Natural killer cell (primary cell): ENCODE results near the gene NUDT14. TPM values are rescaled to one million over a fixed set of nuclear protein-coding genes. Genes with fewer than 3 reads are reported as not detected.

Experiments
- ATAC-seq, 3 donors: fragments of 150-1000 bp in 2 of 3; fragments of 200-7000 bp in 1 of 3; cut with Tn5 transposase; 1 replicate in 1 of 3; 2 replicates in 2 of 3; pipeline ENCODE4 v1.10.0; 2021; ENCODE audit warnings: mild to moderate bottlenecking in 2 of 3, moderate library complexity in 2 of 3
- DNase-seq, 2 donors: peaks; one replicate each; pipeline versions ENCODE4 v3.0.0 to v3.0.0-alpha.2; 2013 to 2021; ENCODE audit warnings: mixed read lengths in 1 of 2
- H3K27ac ChIP-seq: one replicate; pipeline ENCODE4 v1.5.1; 2013; ENCODE audit warnings: mild to moderate bottlenecking, low read length
- H3K27me3 ChIP-seq: one replicate; pipeline ENCODE4 v1.6.1; 2013; ENCODE audit warnings: low read length; ENCODE audit not compliant: control insufficient read depth, insufficient read depth
- H3K36me3 ChIP-seq: one replicate; pipeline ENCODE4 v1.6.1; 2013; ENCODE audit warnings: low read length; ENCODE audit not compliant: control insufficient read depth, insufficient read depth
- H3K4me1 ChIP-seq: one replicate; pipeline ENCODE4 v1.6.1; 2013; ENCODE audit warnings: low read length; ENCODE audit not compliant: control insufficient read depth, insufficient read depth
- H3K4me3 ChIP-seq: one replicate; pipeline ENCODE4 v1.5.1; 2013; ENCODE audit warnings: low read length
- H3K9me3 ChIP-seq: one replicate; pipeline ENCODE4 v1.6.1; 2013; ENCODE audit warnings: low read length; ENCODE audit not compliant: control insufficient read depth, insufficient read depth
- H3K27ac Mint-ChIP-seq, 2 donors: one replicate each; pipeline ENCODE4 v1.8.0; 2022; ENCODE audit warnings: mild to moderate bottlenecking in 2 of 2, mixed read lengths in 2 of 2, moderate library complexity in 1 of 2
- H3K27me3 Mint-ChIP-seq, 2 donors: one replicate each; pipeline ENCODE4 v1.8.0; 2022; ENCODE audit warnings: low read depth in 2 of 2, mixed read lengths in 2 of 2
- H3K36me3 Mint-ChIP-seq: one replicate; pipeline ENCODE4 v1.8.0; 2022; ENCODE audit warnings: mixed read lengths
- H3K4me1 Mint-ChIP-seq, 2 donors: one replicate each; pipeline ENCODE4 v1.8.0; 2022; ENCODE audit warnings: mixed read lengths in 2 of 2
- H3K4me3 Mint-ChIP-seq: one replicate; pipeline ENCODE4 v1.8.0; 2022; ENCODE audit warnings: mild to moderate bottlenecking, moderate library complexity, mixed read lengths
- H3K9me3 Mint-ChIP-seq, 2 donors: one replicate each; pipeline ENCODE4 v1.8.0; 2022; ENCODE audit warnings: mixed read lengths in 2 of 2
- WGBS: methylation state at CpG from one replicate; pipeline ENCODE4 v1.1.7; 2013; ENCODE audit warnings: missing lambda C conversion rate; ENCODE audit not compliant: insufficient coverage; 5-methylcytosine and 5-hydroxymethylcytosine counted together
- intact Hi-C: fragments of 100-400 bp; cut with micrococcal nuclease; formaldehyde crosslinking; loops from one replicate; pipeline ENCODE4 v1.14.2; 2022
- total RNA-seq, 4 donors: library from RNA; stranded (reverse); fragments of 120-200 nt in 1 of 4; gene quantifications; one replicate each; pipeline versions ENCODE4 v1.2.3 to v1.2.4, GENCODE V29; 2013 to 2022
- TF ChIP-seq, protein P1 (sequence below): fragments of 200-600 bp; IDR thresholded peaks from one replicate; pipeline ENCODE4 v1.8.0; 2022; ENCODE audit warnings: antibody characterized with exemption

NUDT14 gene
- total RNA-seq, 3 donors from 2014 or later (not counting 1 experiment from before 2014, with no cell fraction given), result 16.0 to 32.9 (median 22.8) TPM

DNA sequence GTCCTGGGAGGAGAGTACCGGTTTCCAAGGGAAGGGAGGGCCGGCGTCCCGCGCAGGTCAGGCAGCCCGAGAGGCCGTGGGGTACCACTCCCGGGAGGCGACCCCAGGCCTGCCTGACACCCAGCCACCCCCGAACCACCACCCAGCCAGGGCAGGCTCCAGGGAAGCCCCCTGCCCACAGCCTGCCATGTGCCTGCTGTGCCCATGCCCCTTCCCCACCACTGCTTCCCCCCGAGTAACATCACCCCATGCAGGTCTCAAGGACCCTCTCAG, 2.3 kb downstream of the NUDT14 start:
- H3K27ac ChIP-seq, result no peak overlapping the region
- H3K36me3 Mint-ChIP-seq, result no peaks in the 10 kb centered on the region
- no peaks in the 10 kb centered on the region for H3K27me3 Mint-ChIP-seq
- intact Hi-C loops, result no loop called here
- DNase-seq (no peak), ATAC-seq (no peak)
- peaks cover 5 to 25% of the 10 kb centered on the region in 2 donors for H3K4me1 Mint-ChIP-seq
- no peaks in the 10 kb centered on the region for H3K9me3 Mint-ChIP-seq
- no peaks in the 10 kb centered on the region for H3K9me3 ChIP-seq
- no peaks in the 10 kb centered on the region for H3K36me3 ChIP-seq
- H3K27me3 ChIP-seq, result no peaks in the 10 kb centered on the region
- WGBS, result 91% methylated on average over 11 of the region's 11 CpGs
- peak overlapping the region; percentile 32 for H3K4me3 Mint-ChIP-seq
- H3K4me3 ChIP-seq, result no peak overlapping the region
- peaks cover 58% of the 10 kb centered on the region for H3K4me1 ChIP-seq
- H3K27ac Mint-ChIP-seq, result no peak overlapping the region
- TF ChIP-seq, protein P1, sequence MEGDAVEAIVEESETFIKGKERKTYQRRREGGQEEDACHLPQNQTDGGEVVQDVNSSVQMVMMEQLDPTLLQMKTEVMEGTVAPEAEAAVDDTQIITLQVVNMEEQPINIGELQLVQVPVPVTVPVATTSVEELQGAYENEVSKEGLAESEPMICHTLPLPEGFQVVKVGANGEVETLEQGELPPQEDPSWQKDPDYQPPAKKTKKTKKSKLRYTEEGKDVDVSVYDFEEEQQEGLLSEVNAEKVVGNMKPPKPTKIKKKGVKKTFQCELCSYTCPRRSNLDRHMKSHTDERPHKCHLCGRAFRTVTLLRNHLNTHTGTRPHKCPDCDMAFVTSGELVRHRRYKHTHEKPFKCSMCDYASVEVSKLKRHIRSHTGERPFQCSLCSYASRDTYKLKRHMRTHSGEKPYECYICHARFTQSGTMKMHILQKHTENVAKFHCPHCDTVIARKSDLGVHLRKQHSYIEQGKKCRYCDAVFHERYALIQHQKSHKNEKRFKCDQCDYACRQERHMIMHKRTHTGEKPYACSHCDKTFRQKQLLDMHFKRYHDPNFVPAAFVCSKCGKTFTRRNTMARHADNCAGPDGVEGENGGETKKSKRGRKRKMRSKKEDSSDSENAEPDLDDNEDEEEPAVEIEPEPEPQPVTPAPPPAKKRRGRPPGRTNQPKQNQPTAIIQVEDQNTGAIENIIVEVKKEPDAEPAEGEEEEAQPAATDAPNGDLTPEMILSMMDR, result no peak

DNA sequence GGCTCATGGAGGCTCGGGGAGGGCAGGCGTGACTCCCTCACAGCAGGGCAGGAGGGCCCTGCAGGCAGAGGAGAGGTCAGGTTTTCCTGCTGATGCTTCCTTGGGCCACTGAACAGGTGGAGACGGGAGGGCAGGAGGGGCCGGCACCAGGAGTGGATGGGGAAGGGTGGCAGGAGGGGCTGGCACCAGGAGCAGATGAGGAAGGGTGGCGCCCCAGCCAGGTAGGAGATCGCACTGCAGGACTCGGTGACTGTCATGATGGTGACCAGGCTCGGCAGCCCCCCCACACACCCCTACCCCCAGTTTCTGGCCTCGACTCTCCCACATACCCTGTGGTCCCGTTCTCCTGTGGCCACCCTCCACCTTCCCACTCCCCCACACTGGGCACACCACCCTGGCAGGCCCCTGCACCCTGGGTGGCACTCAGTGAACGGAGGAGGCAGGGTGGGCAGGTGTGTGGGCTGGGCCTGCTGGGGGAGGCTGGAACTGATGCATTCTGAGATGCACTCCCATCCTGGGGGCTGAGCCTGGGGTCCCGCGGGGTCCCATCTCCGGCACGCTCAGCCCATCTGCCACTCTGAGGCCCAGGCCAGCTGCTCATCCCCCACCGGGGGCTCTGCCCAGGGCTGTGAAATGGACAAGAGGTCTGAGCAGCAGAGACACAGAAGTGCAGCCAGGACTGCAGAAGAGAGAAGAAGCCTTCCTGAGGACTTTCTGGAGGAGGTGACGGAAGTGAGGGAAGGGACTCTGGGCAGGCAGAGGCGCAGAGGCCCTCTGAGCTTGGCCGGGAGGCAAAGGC, 2.8 kb downstream of the NUDT14 start:
- H3K9me3 ChIP-seq, result no peaks in the 10 kb centered on the region
- Mint-ChIP-seq H3K36me3 (no peaks in the 10 kb centered on the region), H3K27ac (peak overlapping the region in 1 of 2 donors; percentile 38), H3K4me1 (peaks cover 5 to 25% of the 10 kb centered on the region in 2 donors), H3K9me3 (no peaks in the 10 kb centered on the region), H3K27me3 (no peaks in the 10 kb centered on the region), H3K4me3 (peak overlapping the region; percentile 32)
- DNase-seq (no peak), ATAC-seq (no peak)
- no peaks in the 10 kb centered on the region for H3K27me3 ChIP-seq
- H3K27ac ChIP-seq, result no peak overlapping the region
- H3K4me1 ChIP-seq, result peaks cover 63% of the 10 kb centered on the region
- WGBS, result 88% methylated on average over 19 of the region's 19 CpGs
- intact Hi-C loops, result no loop called here
- TF ChIP-seq, protein P1, result no peak
- H3K36me3 ChIP-seq, result no peaks in the 10 kb centered on the region
- no peak overlapping the region for H3K4me3 ChIP-seq

DNA sequence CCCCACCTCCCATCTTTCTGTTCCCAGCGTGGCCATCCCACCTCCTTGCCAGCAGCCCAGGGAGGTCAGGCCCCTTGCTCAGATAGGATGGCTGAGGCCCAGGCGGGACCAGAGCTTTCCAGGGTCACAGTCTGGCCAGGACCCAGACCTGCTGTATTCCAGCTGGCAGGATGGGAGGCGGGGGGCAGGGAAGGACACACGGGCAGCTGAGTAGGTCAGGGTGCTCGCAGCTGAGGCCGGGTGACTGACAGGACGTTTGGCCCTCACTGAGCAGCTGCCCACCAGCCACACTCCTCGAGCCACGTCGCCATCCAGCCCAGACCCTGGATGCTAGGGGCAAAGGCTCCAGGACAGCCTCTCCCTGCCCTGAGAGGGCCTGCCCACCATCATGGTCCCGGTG, 4.0 kb downstream of the NUDT14 start:
- no peaks in the 10 kb centered on the region for H3K9me3 ChIP-seq
- Mint-ChIP-seq H3K27ac (peak overlapping the region in 1 of 2 donors; percentile 75), H3K9me3 (no peaks in the 10 kb centered on the region), H3K27me3 (no peaks in the 10 kb centered on the region), H3K4me1 (peaks cover 5 to 25% of the 10 kb centered on the region in 2 donors), H3K36me3 (no peaks in the 10 kb centered on the region), H3K4me3 (peak overlapping the region; percentile 28)
- no peak for ATAC-seq
- intact Hi-C loops, result no loop called here
- no peak overlapping the region for H3K4me3 ChIP-seq
- peaks cover 58% of the 10 kb centered on the region for H3K4me1 ChIP-seq
- TF ChIP-seq, protein P1, result no peak
- WGBS, result 87% methylated on average over 11 of the region's 11 CpGs
- no peaks in the 10 kb centered on the region for H3K27me3 ChIP-seq
- no peaks in the 10 kb centered on the region for H3K36me3 ChIP-seq
- no peak for DNase-seq
- no peak overlapping the region for H3K27ac ChIP-seq

DNA sequence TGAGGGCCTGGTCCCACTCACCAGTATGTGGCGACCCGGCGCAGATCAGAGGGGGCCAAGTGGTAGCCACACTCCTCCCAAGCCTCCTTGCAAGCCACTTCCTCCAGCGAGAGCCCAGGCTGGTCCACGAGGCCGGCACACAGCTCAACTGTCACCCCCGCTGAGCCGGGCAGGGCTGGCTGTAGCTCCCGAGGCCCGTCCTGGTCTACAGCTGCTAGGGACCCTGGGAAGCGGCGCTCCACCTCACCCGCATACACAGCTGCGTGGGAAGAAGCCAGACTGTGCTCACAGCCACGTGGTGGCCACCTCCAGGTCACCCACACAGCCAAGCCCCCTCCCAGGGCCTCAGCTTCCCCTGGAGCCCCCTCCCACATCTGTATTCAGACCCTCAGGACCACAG, 4.6 kb downstream of the NUDT14 start:
- Mint-ChIP-seq H3K4me3 (peak overlapping the region; percentile 56), H3K27me3 (no peaks in the 10 kb centered on the region), H3K27ac (peak overlapping the region in 1 of 2 donors; percentile 75), H3K4me1 (peaks cover 9 to 30% of the 10 kb centered on the region in 2 donors), H3K9me3 (no peaks in the 10 kb centered on the region), H3K36me3 (no peaks in the 10 kb centered on the region)
- TF ChIP-seq, protein P1, result no peak
- intact Hi-C loops, result no loop called here
- ATAC-seq (no peak), DNase-seq (no peak)
- H3K9me3 ChIP-seq, result no peaks in the 10 kb centered on the region
- H3K27me3 ChIP-seq, result no peaks in the 10 kb centered on the region
- no peaks in the 10 kb centered on the region for H3K36me3 ChIP-seq
- H3K4me1 ChIP-seq, result peaks cover 54% of the 10 kb centered on the region
- no peak overlapping the region for H3K27ac ChIP-seq
- H3K4me3 ChIP-seq, result no peak overlapping the region
- 59% methylated on average over 15 of the region's 15 CpGs for WGBS
